ENCODE data around the gene PDLIM3. TPM values are rescaled to one million over a fixed set of nuclear protein-coding genes. Genes with fewer than 3 reads are reported as not detected.
A peak's percentile ranks its signal among the peaks of the same experiment; 100 is the strongest.
"Not testable (repeated sequence)": the region's sequence is repeated elsewhere in the genome, so short reads cannot be mapped to it uniquely, and the experiment has no call there.

The PDLIM3 gene
- total RNA-seq, 1 experiment from 2014 or later: 79.0 TPM

DNA sequence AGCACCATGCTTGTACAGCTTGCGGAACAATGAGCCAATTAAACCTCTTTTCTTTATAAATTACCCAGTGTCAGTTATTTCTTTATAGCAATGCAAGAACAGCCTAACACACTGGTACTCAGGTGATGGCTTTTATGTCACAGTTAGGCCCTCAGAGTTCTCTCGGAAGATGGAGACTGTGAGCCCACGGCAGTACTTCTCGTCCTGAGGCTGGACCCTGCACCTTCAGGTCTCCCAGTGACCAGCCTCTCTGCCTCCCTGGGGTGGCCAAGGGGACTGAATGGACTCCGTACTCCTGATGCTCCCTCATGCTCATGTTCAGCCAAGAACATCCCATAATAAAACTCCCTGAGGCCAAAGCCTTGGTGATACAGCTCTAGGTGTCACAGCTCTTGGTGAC lies 25.0 kb upstream of the PDLIM3 start:
- DNase-seq (ENCODE audit: low read depth, low spot score): no peak
- in situ Hi-C loops (cut with HindIII; ENCODE audit: low pct_unique_long_range_greater_than_20kb, low sequenced_read_pairs): no loop called here

DNA sequence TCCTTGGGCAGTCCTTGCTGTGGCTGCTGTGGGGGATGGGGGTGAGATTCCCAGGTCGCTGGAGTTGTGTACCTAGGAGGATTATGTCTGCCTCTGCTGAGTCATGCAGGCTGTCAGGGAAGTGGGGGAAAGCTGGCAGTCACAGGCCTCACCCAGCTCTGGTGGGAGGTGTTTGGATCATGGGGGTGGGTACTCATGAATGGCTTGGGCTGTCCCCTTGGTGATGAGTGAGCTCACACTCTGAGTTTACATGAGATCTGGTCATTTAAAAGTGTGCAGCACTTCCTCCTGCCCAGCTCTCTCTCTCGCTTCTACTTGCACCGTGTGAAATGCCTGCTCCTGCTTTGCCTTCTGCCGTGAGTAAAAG lies 24.6 kb upstream of the PDLIM3 start:
- DNase-seq (ENCODE audit: low read depth, low spot score): no peak
- in situ Hi-C loops (cut with HindIII; ENCODE audit: low pct_unique_long_range_greater_than_20kb, low sequenced_read_pairs): no loop called here

DNA sequence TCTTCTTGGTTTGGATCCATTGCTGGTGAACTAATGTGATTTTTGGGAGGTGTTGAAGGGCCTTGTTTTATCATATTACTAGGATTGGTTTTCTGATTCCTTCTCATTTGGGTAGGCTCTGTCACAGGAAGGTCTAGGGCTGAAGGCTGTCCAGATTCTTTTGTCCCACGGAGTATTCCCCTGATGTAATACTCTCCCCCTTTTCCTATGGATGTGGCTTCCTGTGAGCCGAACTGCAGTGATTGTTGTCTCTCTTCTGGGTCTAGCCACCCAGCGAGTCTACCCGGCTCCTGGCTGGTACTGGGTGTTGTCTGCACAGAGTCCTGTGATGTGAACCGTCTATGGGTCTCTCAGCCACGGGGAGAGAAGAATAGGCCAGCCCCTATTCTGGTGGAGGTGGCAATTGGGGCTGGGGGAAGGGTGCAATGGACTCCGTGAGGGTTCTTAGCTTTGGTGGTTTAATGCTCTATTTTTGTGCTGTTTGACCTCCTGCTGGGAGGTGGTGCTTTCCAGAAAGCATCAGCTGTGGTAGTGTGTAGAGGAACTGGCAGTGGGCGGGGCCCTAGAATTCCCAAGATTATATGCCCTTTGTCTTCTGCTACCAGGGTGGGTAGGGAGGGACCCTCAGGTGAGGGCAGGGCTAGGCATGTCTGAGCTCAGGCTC lies 24.1 kb upstream of the PDLIM3 start:
- DNase-seq (ENCODE audit: low read depth, low spot score); in situ Hi-C loops (cut with HindIII; ENCODE audit: low pct_unique_long_range_greater_than_20kb, low sequenced_read_pairs): not testable (repeated sequence)

DNA sequence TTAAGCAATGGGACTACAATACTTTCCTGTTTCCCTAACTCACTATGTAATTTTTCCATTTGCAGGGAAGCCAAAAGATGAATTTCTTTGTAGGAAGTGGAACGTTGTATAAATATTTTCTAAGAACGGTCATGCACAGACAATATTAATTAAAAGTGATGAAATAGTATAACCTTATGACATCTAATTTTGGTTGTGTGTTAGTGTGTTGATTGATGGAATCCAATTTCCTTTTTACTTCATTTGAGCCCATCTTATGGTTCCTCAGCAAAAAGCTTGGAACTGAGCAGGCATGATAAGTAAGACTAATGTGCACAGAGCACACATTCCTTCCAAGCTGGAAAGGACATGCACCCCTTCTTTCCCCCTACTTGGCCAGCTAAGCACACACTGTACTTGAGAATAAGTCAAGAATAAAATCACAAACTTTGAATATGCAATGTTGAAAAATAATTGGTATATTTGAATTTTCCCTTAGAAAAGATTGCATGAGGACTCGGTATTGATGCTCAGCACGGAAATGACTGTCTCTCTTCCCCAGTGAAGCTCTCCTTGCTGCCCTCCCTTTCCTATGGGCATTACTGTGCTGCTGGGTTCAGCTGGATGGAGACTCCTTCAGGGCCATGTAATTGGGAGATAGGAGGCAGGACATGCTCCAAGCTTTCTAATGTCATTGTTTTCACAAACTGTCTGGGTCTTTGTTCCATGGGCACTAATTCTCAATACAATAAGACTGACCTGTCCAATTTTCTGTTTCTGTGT lies 19.2 kb upstream of the PDLIM3 start:
- in situ Hi-C loops (cut with HindIII; ENCODE audit: low pct_unique_long_range_greater_than_20kb, low sequenced_read_pairs): no loop called here
- DNase-seq (ENCODE audit: low read depth, low spot score): no peak

DNA sequence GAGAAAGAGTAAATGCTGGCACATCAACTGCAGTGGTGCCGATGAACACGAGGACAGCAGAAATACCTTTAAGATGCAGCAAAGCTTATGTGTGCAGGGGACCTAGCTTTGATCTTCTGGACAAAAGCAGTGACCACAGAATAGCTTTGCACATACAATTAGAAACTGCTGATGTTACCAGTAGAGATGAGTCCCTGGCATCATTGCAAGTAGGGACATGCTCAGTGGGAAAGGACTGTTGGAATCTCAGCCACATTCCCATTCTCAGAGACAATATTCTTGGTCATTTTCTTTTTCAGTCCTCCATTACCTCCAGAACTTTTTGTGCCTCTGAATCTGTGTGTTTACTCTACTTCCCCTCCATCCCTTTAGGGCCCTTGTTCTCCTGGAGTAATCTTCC lies 16.9 kb upstream of the PDLIM3 start:
- in situ Hi-C loops (cut with HindIII; ENCODE audit: low pct_unique_long_range_greater_than_20kb, low sequenced_read_pairs): no loop called here
- no peak for DNase-seq (ENCODE audit: low read depth, low spot score)

DNA sequence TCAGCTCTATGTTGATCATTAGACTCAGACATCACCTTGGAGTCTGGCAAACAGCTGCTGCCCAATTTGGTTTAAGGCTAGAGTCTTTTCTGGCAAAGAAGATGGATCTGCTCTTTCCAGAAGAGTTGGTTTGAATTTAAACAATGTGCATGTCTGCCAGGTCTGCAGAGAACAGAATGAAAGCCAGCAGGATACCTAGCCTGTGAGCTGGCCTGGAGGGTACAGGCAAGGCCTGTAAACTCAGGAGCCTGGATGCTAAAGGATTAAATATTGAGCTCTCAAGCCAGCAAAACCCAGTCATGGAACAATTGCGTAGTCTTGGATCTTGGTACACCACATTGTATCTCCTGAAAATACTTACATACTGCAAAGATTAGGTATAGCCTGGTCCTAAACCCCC lies 15.6 kb upstream of the PDLIM3 start:
- in situ Hi-C loops (cut with HindIII; ENCODE audit: low pct_unique_long_range_greater_than_20kb, low sequenced_read_pairs): no loop called here
- no peak for DNase-seq (ENCODE audit: low read depth, low spot score)

DNA sequence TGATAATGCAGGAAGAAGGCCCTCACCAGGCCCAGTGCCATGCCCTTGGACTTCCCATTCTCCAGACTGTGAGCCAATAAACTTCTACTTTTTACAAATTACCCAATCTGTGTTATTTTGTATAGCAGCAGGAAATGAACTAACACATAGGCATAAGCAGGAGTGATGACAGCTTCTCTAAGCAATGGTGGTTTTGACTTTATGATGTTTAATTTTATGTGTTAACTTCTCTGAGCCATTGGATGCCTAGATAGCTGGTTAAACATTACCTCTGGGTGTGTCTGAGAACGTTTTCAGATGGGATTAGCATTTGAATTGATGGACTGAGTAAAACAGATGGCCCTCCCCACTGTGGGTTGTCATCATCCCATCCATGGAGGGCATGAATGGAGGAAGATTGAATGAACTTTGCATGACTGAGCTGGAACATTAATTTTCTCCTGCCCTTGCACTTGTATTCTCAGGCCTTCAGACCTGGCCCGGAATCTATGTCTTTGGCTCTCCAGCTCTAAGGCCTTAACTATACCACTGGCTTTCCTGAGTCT lies 13.9 kb upstream of the PDLIM3 start:
- in situ Hi-C loops (cut with HindIII; ENCODE audit: low pct_unique_long_range_greater_than_20kb, low sequenced_read_pairs): no loop called here
- no peak for DNase-seq (ENCODE audit: low read depth, low spot score)

DNA sequence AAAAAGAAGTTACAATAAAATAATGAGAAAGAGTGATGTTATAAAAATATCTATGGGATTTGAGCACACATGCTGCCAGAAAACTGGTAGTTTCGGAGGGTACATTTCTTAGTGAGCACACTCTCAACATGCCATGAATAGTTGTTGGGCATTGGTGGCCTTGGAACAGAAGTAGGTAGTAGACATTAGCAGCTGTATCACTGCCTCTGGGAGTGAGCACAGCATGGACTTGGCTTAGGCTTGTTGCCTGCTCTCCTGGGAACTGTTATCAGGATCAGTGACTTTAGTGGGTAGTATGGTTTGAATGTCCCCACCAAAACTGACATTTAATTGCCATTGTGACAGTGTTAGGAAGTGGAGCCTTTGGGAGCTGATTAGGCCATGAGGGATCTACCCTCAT lies 13.3 kb upstream of the PDLIM3 start:
- in situ Hi-C loops (cut with HindIII; ENCODE audit: low pct_unique_long_range_greater_than_20kb, low sequenced_read_pairs): no loop called here
- no peak for DNase-seq (ENCODE audit: low read depth, low spot score)

DNA sequence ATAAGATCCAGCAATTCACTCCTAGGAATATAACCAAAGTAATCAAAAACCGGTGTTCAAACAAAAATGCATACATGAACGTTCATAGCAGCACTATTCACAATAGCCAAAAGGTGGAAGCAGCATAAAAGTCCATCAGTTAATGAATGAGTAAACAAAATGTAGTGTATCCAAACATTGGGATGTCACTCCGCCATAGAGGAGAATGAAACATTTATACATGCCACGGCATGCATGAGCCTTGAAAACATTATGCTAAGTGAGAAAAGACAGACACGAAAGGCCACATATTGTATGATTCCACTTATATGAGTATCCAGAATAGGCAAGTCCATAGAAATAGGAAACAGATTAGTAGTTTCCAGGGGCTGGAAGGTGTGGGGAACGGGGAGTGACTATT lies 11.0 kb upstream of the PDLIM3 start:
- DNase-seq (ENCODE audit: low read depth, low spot score): no peak
- in situ Hi-C loops (cut with HindIII; ENCODE audit: low pct_unique_long_range_greater_than_20kb, low sequenced_read_pairs): no loop called here

DNA sequence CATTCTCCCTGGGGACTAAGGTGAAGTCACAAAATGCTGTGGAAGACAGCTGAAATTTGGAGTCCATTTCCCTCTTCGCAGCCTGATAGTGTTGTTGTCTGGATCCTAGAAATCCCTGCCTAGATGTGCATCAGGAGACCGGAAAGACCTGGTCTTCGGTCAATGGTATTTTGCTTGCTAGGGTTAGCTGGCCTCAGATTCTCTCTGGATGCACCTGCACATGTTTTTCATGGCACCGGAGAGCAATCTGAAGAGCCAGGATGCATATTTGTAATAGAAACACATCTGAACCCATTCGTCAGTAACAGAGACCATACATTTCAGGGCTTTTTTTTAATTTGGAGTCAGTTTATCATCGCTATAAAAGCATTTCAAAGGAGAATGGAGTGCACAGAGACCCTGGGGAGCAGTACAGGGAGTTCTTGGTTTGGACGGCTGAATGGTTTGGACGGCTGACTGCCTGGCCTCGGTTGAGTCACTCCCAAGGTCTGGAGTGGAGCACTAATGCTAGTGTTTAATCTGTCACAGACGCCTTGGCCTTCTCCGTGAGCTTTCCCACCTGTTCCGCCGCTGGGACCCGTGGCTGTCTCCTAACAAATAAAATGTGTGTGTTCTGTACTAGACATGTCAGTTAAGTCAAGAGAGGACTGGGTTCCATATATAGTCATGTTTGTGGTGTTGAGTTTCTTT lies 7.5 kb upstream of the PDLIM3 start:
- in situ Hi-C loops (cut with HindIII; ENCODE audit: low pct_unique_long_range_greater_than_20kb, low sequenced_read_pairs): no loop called here
- no peak for DNase-seq (ENCODE audit: low read depth, low spot score)

DNA sequence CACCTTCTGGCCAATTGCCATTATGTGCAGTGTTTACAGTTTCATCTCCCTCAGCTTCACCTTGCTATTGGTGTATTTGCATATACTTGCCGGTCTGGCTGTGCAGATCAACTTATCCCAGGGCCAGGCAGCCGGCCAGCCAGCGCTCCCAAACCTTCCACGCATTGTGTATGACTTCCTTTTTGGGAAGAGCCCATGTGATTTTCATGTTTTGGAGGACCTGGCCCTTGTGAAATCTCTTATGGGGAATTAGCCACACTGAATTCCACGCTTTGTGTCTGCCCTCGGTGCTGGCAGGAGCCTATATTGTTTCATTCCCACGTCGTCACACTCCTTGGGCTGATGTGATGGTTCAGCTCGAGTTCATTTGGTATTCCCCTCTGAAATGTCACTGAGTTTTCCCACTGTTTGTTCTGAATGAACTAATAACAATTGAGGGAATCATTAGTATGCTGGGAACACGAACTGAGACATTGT lies 6.0 kb upstream of the PDLIM3 start:
- no peak for DNase-seq (ENCODE audit: low read depth, low spot score)
- in situ Hi-C loops (cut with HindIII; ENCODE audit: low pct_unique_long_range_greater_than_20kb, low sequenced_read_pairs): no loop called here

DNA sequence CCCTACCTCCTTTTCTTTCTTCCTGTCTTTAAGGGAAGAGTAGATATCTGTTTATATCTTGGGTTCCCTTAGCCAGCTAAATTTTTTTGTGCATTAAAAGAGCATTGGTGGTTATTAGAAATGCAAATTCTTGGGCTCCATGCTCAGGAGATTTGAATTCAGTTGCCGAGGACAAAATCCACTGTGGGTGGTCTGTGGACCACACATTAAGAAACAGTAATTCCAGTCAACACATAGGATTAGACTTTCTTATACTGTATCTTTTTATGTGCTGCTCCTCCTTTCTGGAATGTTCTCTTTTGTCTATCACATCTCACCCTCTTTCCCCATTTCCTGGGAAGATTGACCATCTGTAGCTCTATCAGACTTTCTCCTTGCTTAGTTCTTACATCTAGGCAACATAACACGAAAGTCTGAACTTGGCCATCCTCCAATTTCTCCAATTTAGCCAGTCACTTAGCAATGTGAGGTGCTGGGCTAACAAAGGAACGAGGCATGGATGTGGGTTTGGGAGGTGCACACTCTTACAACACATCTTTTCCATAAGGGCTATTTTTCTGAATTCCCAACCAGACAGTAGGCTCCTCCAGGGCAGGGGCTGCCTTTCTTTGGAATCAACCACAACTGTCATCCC lies 5.3 kb upstream of the PDLIM3 start:
- in situ Hi-C loops (cut with HindIII; ENCODE audit: low pct_unique_long_range_greater_than_20kb, low sequenced_read_pairs): no loop called here
- no peak for DNase-seq (ENCODE audit: low read depth, low spot score)

DNA sequence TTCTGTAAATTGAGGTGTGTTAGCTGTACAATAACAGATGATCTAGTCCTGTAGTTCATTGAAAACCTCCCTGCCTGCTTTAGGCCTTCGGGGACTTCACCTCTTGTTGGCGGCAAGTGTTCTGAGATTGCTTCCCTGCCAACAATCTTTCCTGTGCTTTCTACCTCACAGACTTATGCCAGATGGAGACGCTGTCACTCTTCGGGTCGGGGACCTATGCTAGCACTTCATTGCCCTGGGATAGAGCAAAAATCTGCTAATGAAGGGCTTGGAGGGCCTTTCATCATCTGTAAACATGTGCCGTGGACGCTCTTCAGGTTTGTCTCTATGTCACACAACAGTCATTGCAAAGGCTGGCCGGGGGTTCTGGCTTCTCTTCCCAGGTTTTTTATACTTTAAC lies 4.7 kb upstream of the PDLIM3 start:
- in situ Hi-C loops (cut with HindIII; ENCODE audit: low pct_unique_long_range_greater_than_20kb, low sequenced_read_pairs): no loop called here
- no peak for DNase-seq (ENCODE audit: low read depth, low spot score)

DNA sequence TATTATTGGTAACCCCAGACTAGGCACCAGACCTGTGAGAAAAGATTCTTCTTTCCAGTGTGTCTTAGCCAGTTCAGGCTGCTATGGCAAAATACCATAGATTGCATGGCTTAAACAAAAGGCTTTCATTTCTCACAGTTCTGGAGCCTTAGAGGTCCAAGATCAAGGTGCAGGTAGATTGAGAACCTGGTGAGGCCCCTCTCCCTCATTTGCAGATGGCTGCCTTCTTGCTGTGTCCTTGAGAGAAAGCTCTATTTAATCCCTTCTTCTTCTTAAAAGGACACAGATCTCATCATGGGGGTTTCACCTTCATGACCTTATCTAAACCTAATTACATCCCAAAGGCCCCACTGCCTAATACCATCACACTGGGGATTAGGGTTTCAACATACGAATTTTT lies 3.5 kb upstream of the PDLIM3 start:
- in situ Hi-C loops (cut with HindIII; ENCODE audit: low pct_unique_long_range_greater_than_20kb, low sequenced_read_pairs): no loop called here
- DNase-seq (ENCODE audit: low read depth, low spot score): no peak

DNA sequence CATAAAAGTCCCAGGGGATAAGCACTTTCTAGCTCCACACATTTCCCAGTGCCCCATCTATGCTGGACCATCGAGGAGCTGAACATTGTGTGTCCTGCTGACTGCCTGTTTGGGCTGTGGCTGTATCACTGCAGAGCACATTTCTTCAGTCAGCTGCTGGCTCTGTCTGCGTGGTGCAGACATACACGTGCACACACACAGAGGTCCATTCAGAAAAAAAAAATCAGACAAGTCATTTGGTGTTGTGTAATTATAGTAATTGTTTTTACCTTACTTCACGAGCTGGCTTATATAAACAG lies 1.1 kb upstream of the PDLIM3 start:
- in situ Hi-C loops (cut with HindIII; ENCODE audit: low pct_unique_long_range_greater_than_20kb, low sequenced_read_pairs): no loop called here
- DNase-seq (ENCODE audit: low read depth, low spot score): peak; percentile 51

DNA sequence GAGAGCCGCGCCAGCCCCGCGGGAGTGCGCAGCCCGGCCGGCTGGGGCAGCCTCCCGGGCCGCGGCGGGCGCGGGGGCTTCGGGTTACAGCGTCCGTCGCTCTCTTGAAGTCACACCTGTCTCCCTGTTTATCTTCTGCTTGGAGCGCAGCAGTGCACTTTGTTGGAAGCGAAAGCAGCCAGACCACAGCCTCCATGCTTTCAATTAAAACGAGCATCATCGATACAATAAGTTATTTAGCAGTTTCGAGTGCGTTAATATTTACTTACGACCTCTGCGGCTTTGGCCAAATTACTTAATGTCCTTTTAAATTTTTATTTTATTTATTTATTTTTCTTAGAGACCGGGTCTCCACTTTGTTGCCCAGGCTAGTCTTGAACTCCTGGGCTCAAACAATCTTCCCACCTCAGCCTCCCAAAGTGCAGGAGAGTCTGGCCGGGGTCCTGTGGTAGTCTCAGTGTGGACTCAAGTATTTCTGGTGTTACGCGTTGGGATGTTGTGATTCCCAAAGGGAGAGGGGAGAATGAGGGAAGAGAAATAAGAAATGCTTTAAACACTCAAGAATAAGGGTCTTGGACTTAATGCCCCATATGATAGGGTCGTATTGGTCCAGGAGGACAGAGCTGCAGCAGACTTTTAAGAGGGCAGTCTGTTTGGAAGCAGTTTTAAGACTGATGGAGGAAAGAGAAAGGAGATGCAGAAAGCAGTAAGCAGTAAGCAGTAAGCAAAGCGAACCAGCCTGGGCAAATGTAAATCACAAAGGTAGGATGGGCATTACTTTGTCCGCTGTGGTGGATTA lies 504 bp upstream of the PDLIM3 start:
- in situ Hi-C loops (cut with HindIII; ENCODE audit: low pct_unique_long_range_greater_than_20kb, low sequenced_read_pairs): no loop called here
- no peak for DNase-seq (ENCODE audit: low read depth, low spot score)

DNA sequence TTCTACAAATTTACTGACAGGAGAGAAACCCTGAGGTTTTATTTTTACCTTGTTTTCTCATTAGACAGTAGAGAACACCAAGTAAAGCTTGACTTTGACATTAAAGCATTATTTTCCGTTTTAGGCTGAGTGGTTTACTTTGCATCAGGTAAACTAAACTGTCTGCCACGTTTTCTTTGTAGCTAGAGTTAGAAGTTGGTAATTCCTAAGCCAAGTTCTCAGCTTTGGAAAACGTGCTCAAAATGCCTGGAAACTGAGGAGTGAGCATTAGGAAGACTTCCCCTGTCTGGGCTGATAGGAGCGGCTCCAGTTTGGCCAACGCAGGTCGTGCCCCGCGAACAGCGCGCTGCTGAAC lies 819 bp downstream of the PDLIM3 start:
- in situ Hi-C loops (cut with HindIII; ENCODE audit: low pct_unique_long_range_greater_than_20kb, low sequenced_read_pairs): no loop called here
- DNase-seq (ENCODE audit: low read depth, low spot score): peak; percentile 46
